ENCODE results near the gene SLC5A6.

The SLC5A6 gene

GRCh38 chr2:27170581-27171337 is 41.3 kb downstream of the SLC5A6 start:
- no peak for DNase-seq

- DNase-seq = no peak
Measured at GRCh38 chr2:27164960-27165763, 46.9 kb downstream of the SLC5A6 start.

GRCh38 chr2:27162151-27163121 is 49.6 kb downstream of the SLC5A6 start:
- no peak for DNase-seq

GRCh38 chr2:27160191-27160590 is 51.9 kb downstream of the SLC5A6 start:
- DNase-seq = no peak

GRCh38 chr2:27159271-27159670 is 52.8 kb downstream of the SLC5A6 start:
- no peak for DNase-seq

GRCh38 chr2:27158468-27158867 is 53.6 kb downstream of the SLC5A6 start:
- no peak for DNase-seq

GRCh38 chr2:27155069-27155520 is 57.0 kb downstream of the SLC5A6 start:
- no peak for DNase-seq

- no peak for DNase-seq
Measured at GRCh38 chr2:27154488-27154887, 57.6 kb downstream of the SLC5A6 start.

- DNase-seq = no peak
Measured at GRCh38 chr2:27152796-27153464, 59.1 kb downstream of the SLC5A6 start.

- DNase-seq = no peak
Measured at GRCh38 chr2:27152102-27152795, 59.8 kb downstream of the SLC5A6 start.

- DNase-seq = no peak
Measured at GRCh38 chr2:27150639-27151230, 61.3 kb downstream of the SLC5A6 start.

All from activated T-cell treated with anti-CD3 and anti-CD28 coated beads, Interleukin-2, amount 50 U/mL, for 48 hours (primary cell).